Measurements from ENCODE around the gene SPECC1.
"Not testable (repeated sequence)": the region's sequence is repeated elsewhere in the genome, so short reads cannot be mapped to it uniquely, and the experiment has no call there.

Gene SPECC1

DNA sequence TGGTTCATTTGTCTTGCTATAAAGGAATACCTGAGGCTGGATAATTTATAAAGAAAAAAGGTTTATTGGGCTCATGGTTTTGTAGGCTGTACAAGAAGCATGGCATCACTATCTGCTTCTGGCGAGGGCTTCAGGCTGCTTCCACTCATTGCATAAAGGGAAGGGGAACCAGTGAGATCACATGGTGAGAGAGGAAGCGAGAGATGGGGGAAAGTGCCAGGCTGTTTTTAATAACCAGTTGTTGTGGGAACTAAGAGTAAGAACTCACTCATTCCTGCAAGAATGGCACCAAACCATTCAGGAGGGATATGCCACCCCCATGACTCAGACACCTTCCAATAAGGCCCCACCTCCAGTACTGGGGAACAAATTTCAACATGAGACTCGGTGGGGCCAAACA, 24.3 kb downstream of the SPECC1 start:
- no peak overlapping the region for H3K4me3 ChIP-seq (ENCODE audit: control insufficient read depth, low read depth, low read length)
- no peak for DNase-seq (ENCODE audit: low read depth)

DNA sequence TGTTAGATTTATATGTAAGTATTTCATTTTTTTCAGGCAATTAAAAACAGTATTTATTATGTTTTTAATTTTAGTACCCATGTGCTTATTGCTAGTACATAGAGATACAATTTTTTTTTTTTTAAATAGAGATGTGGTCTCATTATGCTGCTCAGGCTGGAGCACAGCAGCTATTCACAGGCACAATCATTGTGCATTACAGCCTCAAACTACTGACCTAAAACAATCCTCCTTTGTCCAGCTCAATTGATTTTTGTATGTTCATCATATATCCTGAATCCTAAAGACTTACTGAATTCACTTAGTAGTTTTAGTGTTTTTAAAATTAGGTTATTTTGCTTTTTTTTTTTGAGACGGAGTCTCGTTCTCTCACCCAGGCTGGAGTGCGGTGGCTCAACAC, 26.3 kb downstream of the SPECC1 start:
- H3K4me3 ChIP-seq (ENCODE audit: control insufficient read depth, low read depth, low read length) = no peak overlapping the region
- TF ChIP-seq, protein P1, sequence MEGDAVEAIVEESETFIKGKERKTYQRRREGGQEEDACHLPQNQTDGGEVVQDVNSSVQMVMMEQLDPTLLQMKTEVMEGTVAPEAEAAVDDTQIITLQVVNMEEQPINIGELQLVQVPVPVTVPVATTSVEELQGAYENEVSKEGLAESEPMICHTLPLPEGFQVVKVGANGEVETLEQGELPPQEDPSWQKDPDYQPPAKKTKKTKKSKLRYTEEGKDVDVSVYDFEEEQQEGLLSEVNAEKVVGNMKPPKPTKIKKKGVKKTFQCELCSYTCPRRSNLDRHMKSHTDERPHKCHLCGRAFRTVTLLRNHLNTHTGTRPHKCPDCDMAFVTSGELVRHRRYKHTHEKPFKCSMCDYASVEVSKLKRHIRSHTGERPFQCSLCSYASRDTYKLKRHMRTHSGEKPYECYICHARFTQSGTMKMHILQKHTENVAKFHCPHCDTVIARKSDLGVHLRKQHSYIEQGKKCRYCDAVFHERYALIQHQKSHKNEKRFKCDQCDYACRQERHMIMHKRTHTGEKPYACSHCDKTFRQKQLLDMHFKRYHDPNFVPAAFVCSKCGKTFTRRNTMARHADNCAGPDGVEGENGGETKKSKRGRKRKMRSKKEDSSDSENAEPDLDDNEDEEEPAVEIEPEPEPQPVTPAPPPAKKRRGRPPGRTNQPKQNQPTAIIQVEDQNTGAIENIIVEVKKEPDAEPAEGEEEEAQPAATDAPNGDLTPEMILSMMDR (IDR thresholded peaks at IDR 0.05; ENCODE audit: control insufficient read depth, insufficient read depth, low read depth, low read length, missing control alignments) = no peak
- DNase-seq (ENCODE audit: low read depth) = no peak

More for the DNA sequence above, 24.3 kb downstream of the SPECC1 start:
- TF ChIP-seq, protein P1 (IDR thresholded peaks at IDR 0.05; ENCODE audit: control insufficient read depth, insufficient read depth, low read depth, low read length, missing control alignments) = no peak

DNA sequence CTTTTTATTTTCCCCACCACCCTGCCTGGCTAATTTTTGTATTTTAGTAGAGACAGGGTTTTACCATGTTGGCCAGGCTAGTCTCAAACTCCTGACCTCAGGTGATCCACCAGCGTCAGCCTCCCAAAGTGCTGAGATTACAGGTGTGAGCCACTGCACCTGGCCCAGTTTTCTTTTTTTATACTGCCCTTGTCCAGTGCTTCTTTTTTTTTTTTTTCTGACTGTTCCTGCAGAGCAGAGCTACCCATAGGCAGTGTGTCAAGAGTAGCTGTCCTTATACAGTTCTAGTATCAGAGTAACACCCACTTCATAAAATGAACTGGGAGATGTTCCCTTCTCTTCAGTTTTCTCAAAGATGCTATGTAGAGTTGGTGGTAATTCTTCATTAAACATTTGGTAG, 28.1 kb downstream of the SPECC1 start:
- not testable (repeated sequence) for H3K4me3 ChIP-seq (ENCODE audit: control insufficient read depth, low read depth, low read length)

DNA sequence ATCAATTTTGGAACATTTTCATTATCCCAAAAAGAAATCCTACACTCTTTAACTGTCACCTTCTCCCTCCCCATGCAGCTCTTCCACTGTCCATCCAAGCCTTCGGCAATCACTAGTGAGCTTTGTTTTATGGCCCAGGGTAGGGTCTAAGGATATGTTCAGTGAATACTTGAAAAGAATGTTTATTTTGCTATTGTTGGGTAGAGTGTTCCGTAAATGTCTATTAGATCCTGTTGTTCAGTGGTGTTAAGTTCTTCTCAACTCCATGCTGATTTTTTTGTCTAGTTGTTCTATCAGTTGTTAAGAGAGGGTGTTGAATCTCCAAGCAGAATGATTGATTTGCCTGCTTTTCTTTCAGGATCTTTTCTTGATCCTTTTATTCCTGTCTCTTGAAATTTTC, 29.9 kb downstream of the SPECC1 start:
- DNase-seq (ENCODE audit: low read depth) = no peak
- TF ChIP-seq, protein P1 (IDR thresholded peaks at IDR 0.05; ENCODE audit: control insufficient read depth, insufficient read depth, low read depth, low read length, missing control alignments) = no peak
- H3K4me3 ChIP-seq (ENCODE audit: control insufficient read depth, low read depth, low read length) = no peak overlapping the region

More for the DNA sequence above, 28.1 kb downstream of the SPECC1 start:
- DNase-seq (ENCODE audit: low read depth) = not testable (repeated sequence)

DNA sequence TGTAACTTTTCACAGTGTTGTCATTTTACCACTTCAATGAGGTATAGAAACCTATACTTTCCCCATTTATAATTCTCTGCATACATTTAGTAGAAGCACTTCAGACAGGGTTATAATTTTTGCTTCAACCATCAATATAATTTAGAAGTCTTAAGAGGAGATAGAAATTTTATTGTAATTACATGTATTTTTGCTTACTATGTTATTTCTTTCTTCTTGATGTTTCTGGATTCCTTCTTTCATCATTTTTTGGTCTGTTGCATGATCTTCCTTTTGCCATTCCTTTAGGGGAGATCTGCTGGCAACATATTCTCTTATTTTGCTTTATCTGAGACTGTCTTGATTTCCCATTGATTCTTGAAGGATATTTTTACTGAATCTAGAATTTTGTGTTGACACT, 31.1 kb downstream of the SPECC1 start:
- TF ChIP-seq, protein P1 (IDR thresholded peaks at IDR 0.05; ENCODE audit: control insufficient read depth, insufficient read depth, low read depth, low read length, missing control alignments) = no peak
- H3K4me3 ChIP-seq (ENCODE audit: control insufficient read depth, low read depth, low read length) = no peak overlapping the region
- DNase-seq (ENCODE audit: low read depth) = no peak

DNA sequence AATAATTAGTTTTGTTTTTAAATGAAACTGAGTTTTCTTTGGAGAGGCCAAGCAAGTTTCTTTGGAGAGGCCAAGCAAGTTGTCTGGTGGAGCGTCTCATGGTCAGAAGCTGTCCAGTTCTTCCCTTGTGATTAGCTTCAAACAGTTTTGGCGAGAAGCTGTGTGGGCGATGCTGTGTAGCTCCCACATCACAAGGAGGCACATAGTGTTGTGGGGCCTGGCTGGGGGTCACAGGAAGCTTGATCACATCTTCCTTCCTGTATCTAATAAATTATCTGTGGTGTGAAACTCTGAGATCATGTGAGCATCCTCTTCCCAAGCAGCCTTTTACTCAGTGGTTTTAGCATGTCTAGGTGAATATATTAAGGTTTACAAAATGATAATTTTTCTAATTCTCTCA, 33.9 kb downstream of the SPECC1 start:
- TF ChIP-seq, protein P1 (IDR thresholded peaks at IDR 0.05; ENCODE audit: control insufficient read depth, insufficient read depth, low read depth, low read length, missing control alignments) = no peak
- H3K4me3 ChIP-seq (ENCODE audit: control insufficient read depth, low read depth, low read length) = no peak overlapping the region
- no peak for DNase-seq (ENCODE audit: low read depth)

DNA sequence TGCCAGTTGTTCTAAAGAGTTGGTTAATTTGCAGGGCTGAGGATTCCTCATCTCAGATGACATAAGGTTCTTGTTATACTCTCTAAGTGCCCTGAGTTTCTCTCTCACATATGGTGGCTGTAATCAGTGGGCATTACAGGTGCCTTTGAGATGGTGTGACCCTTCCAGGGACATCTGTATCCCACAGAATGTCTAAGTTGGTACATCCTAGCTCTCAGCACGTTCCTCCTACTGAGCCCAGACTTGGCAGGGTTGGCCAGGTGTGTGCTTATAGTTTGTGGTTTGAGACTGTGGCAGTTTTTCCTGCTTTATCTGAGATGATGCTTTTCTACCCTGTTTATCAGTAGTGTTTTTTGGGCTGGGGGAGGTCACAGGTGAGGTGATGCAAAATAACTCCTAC, 36.3 kb downstream of the SPECC1 start:
- no peak for DNase-seq (ENCODE audit: low read depth)
- TF ChIP-seq, protein P1 (IDR thresholded peaks at IDR 0.05; ENCODE audit: control insufficient read depth, insufficient read depth, low read depth, low read length, missing control alignments) = no peak
- H3K4me3 ChIP-seq (ENCODE audit: control insufficient read depth, low read depth, low read length) = no peak overlapping the region

All from AG09309 (cell line).